Effector memory CD8-positive, alpha-beta T cell (primary cell): ENCODE measurements around the gene LAMTOR2.
"Not testable (repeated sequence)": the region's sequence is repeated elsewhere in the genome, so short reads cannot be mapped to it uniquely, and the experiment has no call there.

Source experiments
- ATAC-seq: fragments of 150-1000 bp; cut with Tn5 transposase; replicated peaks from 2 replicates; pipeline ENCODE4 v1.10.0; 2021; ENCODE audit warnings: mild to moderate bottlenecking, moderate library complexity
- DNase-seq, 3 experiments: peaks; one replicate each; pipeline ENCODE4 v3.0.0; 2021
- H3K27ac Mint-ChIP-seq, 2 donors: one replicate each; pipeline ENCODE4 v1.8.0; 2022; ENCODE audit warnings: mild to moderate bottlenecking in 2 of 2, mixed read lengths in 2 of 2, moderate library complexity in 2 of 2
- H3K27me3 Mint-ChIP-seq, 2 donors: one replicate each; pipeline ENCODE4 v1.8.0; 2022; ENCODE audit warnings: mixed read lengths in 2 of 2
- H3K36me3 Mint-ChIP-seq: one replicate; pipeline ENCODE4 v1.8.0; 2022; ENCODE audit warnings: mild to moderate bottlenecking, moderate library complexity, mixed read lengths; ENCODE audit not compliant: insufficient read depth
- H3K4me1 Mint-ChIP-seq, 2 donors: one replicate each; pipeline ENCODE4 v1.8.0; 2022; ENCODE audit warnings: low read depth in 2 of 2, mixed read lengths in 2 of 2
- H3K4me3 Mint-ChIP-seq, 2 donors: one replicate each; pipeline ENCODE4 v1.8.0; 2022; ENCODE audit warnings: mild to moderate bottlenecking in 2 of 2, mixed read lengths in 2 of 2, moderate library complexity in 2 of 2
- H3K9me3 Mint-ChIP-seq, 2 donors: one replicate each; pipeline ENCODE4 v1.8.0; 2022; ENCODE audit warnings: mixed read lengths in 2 of 2

LAMTOR2 gene

GRCh38 chr1:156026588-156026987 is 28.0 kb upstream of the LAMTOR2 start:
- Mint-ChIP-seq H3K9me3 (no peaks in the 10 kb centered on the region), H3K36me3 (peaks cover 2% of the 10 kb centered on the region), H3K27ac (no peak overlapping the region), H3K4me1 (peaks cover 2 to 3% of the 10 kb centered on the region in 2 donors), H3K4me3 (no peak overlapping the region), H3K27me3 (peaks cover 5 to 8% of the 10 kb centered on the region in 2 donors)
- DNase-seq (no peak), ATAC-seq (no peak)

GRCh38 chr1:156033011-156033410 is 21.6 kb upstream of the LAMTOR2 start:
- ATAC-seq = no peak
- no peaks in the 10 kb centered on the region for H3K27me3 Mint-ChIP-seq

GRCh38 chr1:156034991-156035390 is 19.6 kb upstream of the LAMTOR2 start:
- peaks cover 27% of the 10 kb centered on the region for H3K36me3 Mint-ChIP-seq
- H3K27me3 Mint-ChIP-seq, H3K27ac Mint-ChIP-seq, ATAC-seq, DNase-seq, H3K9me3 Mint-ChIP-seq, H3K4me1 Mint-ChIP-seq, H3K4me3 Mint-ChIP-seq: not testable (repeated sequence)

More at GRCh38 chr1:156033011-156033410, 21.6 kb upstream of the LAMTOR2 start:
- Mint-ChIP-seq H3K27ac (peak overlapping the region in 1 of 2 donors; percentile 12), H3K36me3 (peaks cover 16% of the 10 kb centered on the region), H3K9me3 (no peaks in the 10 kb centered on the region), H3K4me3 (no peak overlapping the region), H3K4me1 (no peaks in the 10 kb centered on the region)
- DNase-seq = no peak

GRCh38 chr1:156042828-156043227 is 11.8 kb upstream of the LAMTOR2 start:
- peaks cover 35% of the 10 kb centered on the region for H3K36me3 Mint-ChIP-seq
- ATAC-seq = no peak
- H3K4me3 Mint-ChIP-seq = no peak overlapping the region
- no peak overlapping the region for H3K27ac Mint-ChIP-seq
- no peaks in the 10 kb centered on the region for H3K9me3 Mint-ChIP-seq
- no peak for DNase-seq
- H3K4me1 Mint-ChIP-seq = peaks cover 9 to 14% of the 10 kb centered on the region in 2 donors
- H3K27me3 Mint-ChIP-seq = no peaks in the 10 kb centered on the region

- peaks cover 15 to 16% of the 10 kb centered on the region in 2 donors for H3K4me1 Mint-ChIP-seq
- H3K9me3 Mint-ChIP-seq = no peaks in the 10 kb centered on the region
- peak overlapping the region; percentile 35 to 82 for H3K27ac Mint-ChIP-seq
- H3K4me3 Mint-ChIP-seq = peak overlapping the region in 1 of 2 donors; percentile 30
- ATAC-seq (peak; percentile 94), DNase-seq (no peak)
- no peaks in the 10 kb centered on the region for H3K27me3 Mint-ChIP-seq
- peaks cover 34% of the 10 kb centered on the region for H3K36me3 Mint-ChIP-seq
Measured at GRCh38 chr1:156045076-156045475, 9.5 kb upstream of the LAMTOR2 start.

GRCh38 chr1:156048663-156049258 is 5.8 kb upstream of the LAMTOR2 start:
- peaks cover 19% of the 10 kb centered on the region for H3K36me3 Mint-ChIP-seq
- no peak overlapping the region for H3K27ac Mint-ChIP-seq
- DNase-seq (no peak), ATAC-seq (no peak)
- peaks cover 25 to 26% of the 10 kb centered on the region in 2 donors for H3K4me1 Mint-ChIP-seq
- H3K27me3 Mint-ChIP-seq = no peaks in the 10 kb centered on the region
- no peaks in the 10 kb centered on the region for H3K9me3 Mint-ChIP-seq
- no peak overlapping the region for H3K4me3 Mint-ChIP-seq

GRCh38 chr1:156050376-156050775 is 4.2 kb upstream of the LAMTOR2 start:
- ATAC-seq = no peak
- H3K27me3 Mint-ChIP-seq = no peaks in the 10 kb centered on the region
- H3K9me3 Mint-ChIP-seq = no peaks in the 10 kb centered on the region
- H3K27ac Mint-ChIP-seq = no peak overlapping the region
- no peak overlapping the region for H3K4me3 Mint-ChIP-seq
- peaks cover 22% of the 10 kb centered on the region for H3K36me3 Mint-ChIP-seq
- DNase-seq = no peak
- H3K4me1 Mint-ChIP-seq = peaks cover 24 to 29% of the 10 kb centered on the region in 2 donors

- no peak for ATAC-seq
- no peak overlapping the region for H3K4me3 Mint-ChIP-seq
- H3K27ac Mint-ChIP-seq = no peak overlapping the region
- no peak for DNase-seq
- peaks cover 29 to 35% of the 10 kb centered on the region in 2 donors for H3K4me1 Mint-ChIP-seq
- no peaks in the 10 kb centered on the region for H3K9me3 Mint-ChIP-seq
- peaks cover 22% of the 10 kb centered on the region for H3K36me3 Mint-ChIP-seq
- no peaks in the 10 kb centered on the region for H3K27me3 Mint-ChIP-seq
Measured at GRCh38 chr1:156051011-156051725, 3.4 kb upstream of the LAMTOR2 start.

- Mint-ChIP-seq H3K4me1 (peaks cover 32 to 39% of the 10 kb centered on the region in 2 donors), H3K36me3 (peaks cover 19% of the 10 kb centered on the region), H3K27ac (peak overlapping the region; percentile 59 to 85), H3K9me3 (no peaks in the 10 kb centered on the region), H3K27me3 (no peaks in the 10 kb centered on the region), H3K4me3 (peak overlapping the region; percentile 99)
- DNase-seq (peak; percentile 48 to 50 (median 49)), ATAC-seq (peak; percentile 31)
Measured at GRCh38 chr1:156052862-156053767, 1.5 kb upstream of the LAMTOR2 start.

- peak; percentile 67 for ATAC-seq
- peak; percentile 78 to 79 (median 79) for DNase-seq
- no peaks in the 10 kb centered on the region for H3K27me3 Mint-ChIP-seq
- H3K4me1 Mint-ChIP-seq = peaks cover 32 to 39% of the 10 kb centered on the region in 2 donors
- peak within 1 kb of the TSS; percentile 99 for H3K4me3 Mint-ChIP-seq
- H3K36me3 Mint-ChIP-seq = peaks cover 18% of the 10 kb centered on the region
- H3K27ac Mint-ChIP-seq = peak within 1 kb of the TSS; percentile 89 to 92
- H3K9me3 Mint-ChIP-seq = no peaks in the 10 kb centered on the region
Measured at GRCh38 chr1:156053768-156054499, 648 bp upstream of the LAMTOR2 start, which contains the start of gene UBQLN4. UBQLN4 (minus strand) TSS chr1:156053798; CDS start chr1:156053701, 97 bp downstream.

GRCh38 chr1:156055281-156056048 is 883 bp downstream of the LAMTOR2 start:
- no peak for ATAC-seq

GRCh38 chr1:156056326-156056849 is 1.8 kb downstream of the LAMTOR2 start:
- Mint-ChIP-seq H3K27me3 (no peaks in the 10 kb centered on the region), H3K9me3 (no peaks in the 10 kb centered on the region), H3K4me3 (no peak overlapping the region), H3K4me1 (peaks cover 30 to 33% of the 10 kb centered on the region in 2 donors), H3K36me3 (peaks cover 11% of the 10 kb centered on the region), H3K27ac (no peak overlapping the region)
- ATAC-seq (no peak), DNase-seq (no peak)

More at GRCh38 chr1:156055281-156056048, 883 bp downstream of the LAMTOR2 start:
- Mint-ChIP-seq H3K4me1 (peaks cover 30 to 33% of the 10 kb centered on the region in 2 donors), H3K36me3 (peaks cover 11% of the 10 kb centered on the region), H3K27ac (peak overlapping the region; percentile 56 to 92), H3K9me3 (no peaks in the 10 kb centered on the region), H3K27me3 (no peaks in the 10 kb centered on the region), H3K4me3 (peak overlapping the region; percentile 99)
- DNase-seq = no peak
